PC-3 (cell line): ENCODE data around the gene CDH13. TPM values are rescaled to one million over a fixed set of nuclear protein-coding genes. Genes with fewer than 3 reads are reported as not detected.

Source experiments
- ATAC-seq: fragments of 200-7000 bp; cut with Tn5 transposase; 2 replicates; pipeline ENCODE4 v1.9.1; 2020; ENCODE audit warnings: mild to moderate bottlenecking, moderate library complexity
- BruUV-seq: library from RNA; stranded (reverse); fragments of 400-500 nt; replicated peaks from 2 replicates; lab custom pipeline; 2021; lab: Mats Ljungman, UMichigan
- CTCF ChIA-PET: fragments of 300-600 bp; sonication (Branson Sonifier 250); formaldehyde crosslinking; loops from one replicate; lab custom pipeline; 2022; ENCODE audit warnings: antibody characterized with exemption; lab: Charles Lee
- POLR2A ChIA-PET: fragments of 300-600 bp; sonication (Branson Sonifier 250); formaldehyde crosslinking; loops from one replicate; lab custom pipeline; 2022; ENCODE audit warnings: antibody characterized with exemption; ENCODE audit not compliant: unreplicated experiment; lab: Charles Lee
- DNase-seq: peaks from one replicate; pipeline ENCODE4 v3.0.0-alpha.2; 2015
- H2AFZ ChIP-seq: fragments of 300-600 bp; sonication (generic); 2 replicates; pipeline ENCODE4 v1.6.0; 2016; ENCODE audit warnings: antibody characterized with exemption, low read length
- H3F3A ChIP-seq: fragments of 300-600 bp; sonication (generic); one replicate; pipeline ENCODE4 v1.6.0; 2017; ENCODE audit warnings: antibody characterized with exemption, low read length, control low read depth, mild to moderate bottlenecking; ENCODE audit not compliant: unreplicated experiment
- H3K27ac ChIP-seq: fragments of 300-600 bp; sonication (generic); 2 replicates; pipeline ENCODE4 v1.5.1; 2016; ENCODE audit warnings: mild to moderate bottlenecking, low read length
- H3K27me3 ChIP-seq: fragments of 300-600 bp; sonication (generic); 2 replicates; pipeline ENCODE4 v1.6.1; 2016; ENCODE audit warnings: low read length, mixed read lengths
- H3K36me3 ChIP-seq: fragments of 300-600 bp; sonication (generic); 2 replicates; pipeline ENCODE4 v1.6.1; 2016; ENCODE audit warnings: low read depth, mixed run types, low read length, mixed read lengths
- H3K4me1 ChIP-seq: fragments of 300-600 bp; sonication (generic); 2 replicates; pipeline ENCODE4 v1.5.1; 2016; ENCODE audit warnings: low read length; ENCODE audit not compliant: insufficient read depth
- H3K4me2 ChIP-seq: fragments of 300-600 bp; sonication (generic); 2 replicates; pipeline ENCODE4 v1.6.0; 2016; ENCODE audit warnings: low read length
- H3K4me3 ChIP-seq: fragments of 300-600 bp; sonication (generic); 2 replicates; pipeline ENCODE4 v1.5.1; 2016; ENCODE audit warnings: mild to moderate bottlenecking, low read length, mixed read lengths
- H3K79me2 ChIP-seq: fragments of 300-600 bp; sonication (generic); 2 replicates; pipeline ENCODE4 v1.6.1; 2017; ENCODE audit warnings: low read length, mixed read lengths
- H3K9ac ChIP-seq: fragments of 300-600 bp; sonication (generic); 2 replicates; pipeline ENCODE4 v1.6.0; 2016; ENCODE audit warnings: mild to moderate bottlenecking, low read length
- H3K9me2 ChIP-seq: fragments of 300-600 bp; sonication (generic); replicated peaks from 2 replicates; pipeline ENCODE4 v1.6.1; 2016; ENCODE audit warnings: mixed run types, low read length, mixed read lengths
- H3K9me3 ChIP-seq: fragments of 300-600 bp; sonication (generic); 2 replicates; pipeline ENCODE4 v1.6.1; 2016; ENCODE audit warnings: low read length, mixed read lengths
- H4K20me1 ChIP-seq: fragments of 300-600 bp; sonication (generic); 2 replicates; pipeline ENCODE4 v1.6.1; 2016; ENCODE audit warnings: low read length, mixed read lengths
- EZH2 ChIP-seq: fragments of 300-600 bp; sonication (generic); IDR thresholded peaks from one replicate; pipeline ENCODE4 v1.6.1; 2017; ENCODE audit warnings: antibody characterized with exemption, mild to moderate bottlenecking, low read length; ENCODE audit not compliant: unreplicated experiment
- EZH2phosphoT487 ChIP-seq: fragments of 300-600 bp; sonication (generic); IDR thresholded peaks from 2 replicates; pipeline ENCODE4 v1.6.1; 2018; ENCODE audit warnings: mild to moderate bottlenecking, antibody characterized with exemption, low read length, borderline replicate concordance
- intact Hi-C: fragments of 100-400 bp; cut with micrococcal nuclease; formaldehyde crosslinking; loops from 2 replicates; pipeline ENCODE4 v1.9.0; 2023
- total RNA-seq: library from RNA; depleted of rRNA; stranded (reverse); fragments of >200 nt; gene quantifications from 2 replicates; pipeline ENCODE4 v1.2.3, GENCODE V29; 2014
- TF ChIP-seq, protein P1 (sequence below): fragments of 300-600 bp; sonication (generic); conservative IDR thresholded peaks from 2 replicates; pipeline ENCODE4 v1.5.1; 2017; ENCODE audit warnings: antibody characterized with exemption, low read depth, mild to moderate bottlenecking, low read length

CDH13 gene
- total RNA-seq, 1 experiment from 2014 or later = 0.36 TPM

DNA sequence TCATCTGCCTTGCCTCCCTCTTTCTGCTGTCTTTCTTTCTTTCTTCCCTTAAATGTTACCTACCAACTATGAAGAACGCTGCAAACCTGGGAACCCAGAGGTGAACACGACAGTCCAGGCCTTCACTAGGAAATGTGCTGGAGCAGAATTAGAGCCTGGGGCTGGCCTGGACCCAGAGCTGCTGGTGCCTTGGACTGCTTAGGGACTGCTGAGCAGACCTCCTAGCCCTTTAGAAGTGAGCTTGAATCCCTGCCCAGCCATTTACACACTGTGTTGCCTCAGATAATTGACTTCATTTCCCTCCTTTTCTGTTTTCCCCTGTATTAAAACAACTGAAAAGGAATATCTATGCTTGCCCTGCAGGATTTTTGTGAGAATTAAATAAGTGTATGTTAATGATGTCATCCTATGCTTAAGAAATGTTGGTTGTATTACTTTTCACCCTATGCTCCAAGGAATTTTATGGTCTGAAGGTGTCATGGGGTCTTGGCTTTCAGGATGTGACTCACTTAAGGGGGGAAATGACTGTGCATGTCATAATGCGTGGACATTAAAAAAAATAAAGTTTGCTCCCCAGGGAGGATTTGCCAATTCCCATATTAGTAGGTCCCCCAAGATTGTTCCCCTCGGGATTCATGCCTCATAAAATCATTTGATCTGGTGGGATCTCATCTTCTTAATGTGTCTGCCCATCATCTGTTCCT, 11.5 kb downstream of the CDH13 start:
- TF ChIP-seq EZH2 = no peak
- TF ChIP-seq EZH2phosphoT487 = no peak
- TF ChIP-seq, protein P1, sequence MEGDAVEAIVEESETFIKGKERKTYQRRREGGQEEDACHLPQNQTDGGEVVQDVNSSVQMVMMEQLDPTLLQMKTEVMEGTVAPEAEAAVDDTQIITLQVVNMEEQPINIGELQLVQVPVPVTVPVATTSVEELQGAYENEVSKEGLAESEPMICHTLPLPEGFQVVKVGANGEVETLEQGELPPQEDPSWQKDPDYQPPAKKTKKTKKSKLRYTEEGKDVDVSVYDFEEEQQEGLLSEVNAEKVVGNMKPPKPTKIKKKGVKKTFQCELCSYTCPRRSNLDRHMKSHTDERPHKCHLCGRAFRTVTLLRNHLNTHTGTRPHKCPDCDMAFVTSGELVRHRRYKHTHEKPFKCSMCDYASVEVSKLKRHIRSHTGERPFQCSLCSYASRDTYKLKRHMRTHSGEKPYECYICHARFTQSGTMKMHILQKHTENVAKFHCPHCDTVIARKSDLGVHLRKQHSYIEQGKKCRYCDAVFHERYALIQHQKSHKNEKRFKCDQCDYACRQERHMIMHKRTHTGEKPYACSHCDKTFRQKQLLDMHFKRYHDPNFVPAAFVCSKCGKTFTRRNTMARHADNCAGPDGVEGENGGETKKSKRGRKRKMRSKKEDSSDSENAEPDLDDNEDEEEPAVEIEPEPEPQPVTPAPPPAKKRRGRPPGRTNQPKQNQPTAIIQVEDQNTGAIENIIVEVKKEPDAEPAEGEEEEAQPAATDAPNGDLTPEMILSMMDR = no peak
- peaks cover 30% of the 10 kb centered on the region for H3K4me1 ChIP-seq
- intact Hi-C loops = loop anchor here (5.0 kb wide), 1 partner anchor 36 kb away; no protein-coding TSS in a partner anchor
- no peaks in the 10 kb centered on the region for H3F3A ChIP-seq
- peak; percentile 57 for DNase-seq
- H3K4me2 ChIP-seq = no peak overlapping the region
- H3K4me3 ChIP-seq = no peak overlapping the region
- no peak for ATAC-seq
- no peaks in the 10 kb centered on the region for H4K20me1 ChIP-seq
- POLR2A ChIA-PET = no interaction called here
- H3K36me3 ChIP-seq = no peaks in the 10 kb centered on the region
- H2AFZ ChIP-seq = no peak overlapping the region
- peak overlapping the region; percentile 49 for H3K27ac ChIP-seq
- BruUV-seq = no TSS peak
- H3K9ac ChIP-seq = no peak overlapping the region
- H3K79me2 ChIP-seq = no peaks in the 10 kb centered on the region
- H3K27me3 ChIP-seq = no peaks in the 10 kb centered on the region
- CTCF ChIA-PET = no interaction called here
- H3K9me2 ChIP-seq = no peaks in the 10 kb centered on the region
- no peaks in the 10 kb centered on the region for H3K9me3 ChIP-seq

DNA sequence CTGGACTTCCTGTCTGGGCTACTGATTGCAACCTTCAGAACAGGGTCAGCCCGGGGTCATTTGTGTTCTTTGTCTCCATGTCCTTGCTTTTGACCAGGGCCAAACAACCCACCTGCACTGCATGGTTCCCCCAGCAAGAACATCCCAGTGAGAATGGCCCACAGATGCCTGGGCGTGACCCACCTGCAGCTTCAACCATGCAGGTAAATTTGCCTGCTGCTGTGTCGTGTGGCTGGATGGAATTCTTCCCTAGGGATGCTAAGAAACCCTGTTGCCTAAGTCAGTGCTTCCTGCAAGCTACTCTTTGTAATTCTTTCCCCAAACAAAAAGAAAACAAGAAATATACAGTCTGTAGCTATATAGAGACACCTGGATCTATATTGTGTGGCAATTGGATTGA, 12.5 kb downstream of the CDH13 start:
- BruUV-seq = no TSS peak
- Histone ChIP-seq H3K9me2 (no peaks in the 10 kb centered on the region), H3K27me3 (no peaks in the 10 kb centered on the region), H3K4me2 (no peak overlapping the region), H3K9me3 (no peaks in the 10 kb centered on the region), H3K4me1 (peaks cover 24% of the 10 kb centered on the region), H3K4me3 (no peak overlapping the region), H3K79me2 (no peaks in the 10 kb centered on the region), H4K20me1 (no peaks in the 10 kb centered on the region), H3K9ac (no peak overlapping the region), H2AFZ (no peak overlapping the region), H3K27ac (peak overlapping the region; percentile 16; the same call in 1 of the 2 replicates), H3F3A (no peaks in the 10 kb centered on the region), H3K36me3 (no peaks in the 10 kb centered on the region)
- ATAC-seq (no peak), DNase-seq (no peak)
- CTCF ChIA-PET = no interaction called here
- intact Hi-C loops = loop anchor here (1.0 to 5.0 kb wide), 2 partner anchors 9 to 37 kb away; no protein-coding TSS in a partner anchor
- POLR2A ChIA-PET = no interaction called here
- TF ChIP-seq, protein P1 = no peak
- TF ChIP-seq EZH2 = no peak
- TF ChIP-seq EZH2phosphoT487 = no peak
